Measurements from ENCODE around the gene MGLL. TPM values are rescaled to one million over a fixed set of nuclear protein-coding genes. Genes with fewer than 3 reads are reported as not detected.
A peak's percentile ranks its signal among the peaks of the same experiment; 100 is the strongest.

Gene MGLL
- total RNA-seq, 4 donors from 2014 or later = 37.9 to 54.3 (median 45.2) TPM

DNA sequence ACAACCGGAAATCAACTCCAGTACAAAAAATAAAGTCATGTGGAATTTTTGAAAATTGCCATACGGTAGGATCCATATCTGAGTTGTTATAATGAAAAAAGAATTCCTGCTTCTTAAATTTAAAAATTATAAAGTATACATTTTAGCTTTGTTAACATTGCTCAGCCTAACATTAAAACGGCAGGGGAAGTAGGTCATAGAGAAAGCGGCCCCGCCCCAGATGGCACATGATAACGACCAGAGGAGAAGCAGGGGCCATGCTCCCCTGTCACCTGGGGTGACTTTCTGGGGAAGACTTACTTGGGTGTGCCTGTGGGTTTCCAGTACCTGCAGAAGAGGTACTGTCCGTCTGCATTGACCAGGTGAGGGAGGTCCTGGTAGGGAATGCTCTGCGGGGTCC, 921 bp downstream of the MGLL start:
- H3K4me1 ChIP-seq = peaks cover 67% of the 10 kb centered on the region

DNA sequence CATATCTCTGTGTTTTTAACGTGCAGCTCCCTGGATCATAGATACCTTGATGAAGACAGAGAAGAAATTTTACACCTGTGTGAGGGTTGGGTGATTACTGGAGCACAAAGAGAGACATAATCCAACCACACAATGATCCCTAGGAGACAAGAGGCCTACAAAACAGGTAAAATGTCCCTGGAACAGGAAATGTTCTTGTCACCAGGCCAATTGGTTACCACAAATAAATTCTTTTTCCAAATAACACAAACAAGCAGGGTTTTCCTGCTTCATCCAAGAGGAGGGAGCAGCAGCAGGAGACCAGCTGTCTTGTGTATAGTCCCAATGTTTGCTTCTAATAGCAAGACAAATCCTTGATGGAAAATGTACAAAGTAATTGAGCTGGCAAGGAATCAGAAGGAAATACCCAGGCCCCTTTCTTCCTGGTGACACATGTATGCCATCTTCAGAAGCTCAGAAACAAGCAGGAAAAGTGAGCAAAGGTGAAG, 1.4 kb downstream of the MGLL start:
- Histone ChIP-seq H3K27me3 (no peaks in the 10 kb centered on the region), H3K27ac (peak overlapping the region; percentile 83), H3K9me3 (no peaks in the 10 kb centered on the region), H3K36me3 (peaks cover under 1% of the 10 kb centered on the region), H3K4me3 (peak overlapping the region; percentile 74), H3K4me1 (peaks cover 72% of the 10 kb centered on the region)
- no peak for DNase-seq (ENCODE audit: low spot score in 2 of 2)
- TF ChIP-seq EP300 (IDR thresholded peaks at IDR 0.05) = no peak
- TF ChIP-seq, protein P1, sequence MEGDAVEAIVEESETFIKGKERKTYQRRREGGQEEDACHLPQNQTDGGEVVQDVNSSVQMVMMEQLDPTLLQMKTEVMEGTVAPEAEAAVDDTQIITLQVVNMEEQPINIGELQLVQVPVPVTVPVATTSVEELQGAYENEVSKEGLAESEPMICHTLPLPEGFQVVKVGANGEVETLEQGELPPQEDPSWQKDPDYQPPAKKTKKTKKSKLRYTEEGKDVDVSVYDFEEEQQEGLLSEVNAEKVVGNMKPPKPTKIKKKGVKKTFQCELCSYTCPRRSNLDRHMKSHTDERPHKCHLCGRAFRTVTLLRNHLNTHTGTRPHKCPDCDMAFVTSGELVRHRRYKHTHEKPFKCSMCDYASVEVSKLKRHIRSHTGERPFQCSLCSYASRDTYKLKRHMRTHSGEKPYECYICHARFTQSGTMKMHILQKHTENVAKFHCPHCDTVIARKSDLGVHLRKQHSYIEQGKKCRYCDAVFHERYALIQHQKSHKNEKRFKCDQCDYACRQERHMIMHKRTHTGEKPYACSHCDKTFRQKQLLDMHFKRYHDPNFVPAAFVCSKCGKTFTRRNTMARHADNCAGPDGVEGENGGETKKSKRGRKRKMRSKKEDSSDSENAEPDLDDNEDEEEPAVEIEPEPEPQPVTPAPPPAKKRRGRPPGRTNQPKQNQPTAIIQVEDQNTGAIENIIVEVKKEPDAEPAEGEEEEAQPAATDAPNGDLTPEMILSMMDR (IDR thresholded peaks at IDR 0.05) = no peak
- WGBS = 14% methylated on average over 1 of the region's 1 CpG

More for the DNA sequence above, 921 bp downstream of the MGLL start:
- Histone ChIP-seq H3K9me3 (no peaks in the 10 kb centered on the region), H3K27ac (peak overlapping the region; percentile 83), H3K27me3 (no peaks in the 10 kb centered on the region), H3K4me3 (peak overlapping the region; percentile 74), H3K36me3 (no peaks in the 10 kb centered on the region)
- no peak for DNase-seq (ENCODE audit: low spot score in 2 of 2)
- TF ChIP-seq, protein P1 (IDR thresholded peaks at IDR 0.05) = no peak
- TF ChIP-seq POLR2A (IDR thresholded peaks at IDR 0.05) (no peak), EP300 (IDR thresholded peaks at IDR 0.05) (no peak), POLR2AphosphoS5 (IDR thresholded peaks at IDR 0.05) (no peak)
- WGBS = 34% methylated on average over 8 of the region's 8 CpGs

DNA sequence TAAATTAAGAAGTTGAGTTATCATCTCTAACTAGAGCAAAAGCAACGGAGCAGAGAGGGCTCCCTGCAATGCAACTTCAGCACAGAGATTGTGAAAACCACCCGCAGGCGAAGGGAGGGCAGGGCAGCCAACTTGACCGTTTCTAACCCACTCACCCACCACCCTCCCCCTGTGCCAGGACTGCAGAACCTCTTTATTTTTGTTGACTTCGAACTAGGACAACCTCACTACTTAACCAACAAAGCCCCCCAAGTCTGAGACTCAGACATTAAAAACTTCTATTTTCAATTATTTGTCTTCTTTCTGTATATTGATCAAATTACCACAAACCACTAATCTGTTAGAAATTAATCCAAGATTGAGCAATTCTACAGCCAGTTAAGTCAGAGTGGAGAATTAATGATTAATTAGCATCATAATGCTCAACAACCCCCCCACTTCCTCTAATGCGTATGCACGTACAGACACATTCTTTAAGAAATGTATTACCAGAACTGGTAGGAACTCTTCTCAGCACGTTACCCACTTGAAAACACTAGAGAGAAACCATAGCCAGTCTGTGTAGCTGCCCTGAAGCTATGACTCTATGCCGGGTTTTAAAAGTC, 2.0 kb downstream of the MGLL start:
- WGBS = 28% methylated on average over 9 of the region's 9 CpGs
- peak overlapping the region; percentile 83 for H3K27ac ChIP-seq
- DNase-seq (ENCODE audit: low spot score in 2 of 2) = no peak
- H3K4me1 ChIP-seq = peaks cover 77% of the 10 kb centered on the region
- no peak for TF ChIP-seq POLR2AphosphoS5 (IDR thresholded peaks at IDR 0.05)
- TF ChIP-seq, protein P1 (IDR thresholded peaks at IDR 0.05) = no peak
- no peak for TF ChIP-seq EP300 (IDR thresholded peaks at IDR 0.05)
- no peak for TF ChIP-seq POLR2A (IDR thresholded peaks at IDR 0.05)
- H3K27me3 ChIP-seq = no peaks in the 10 kb centered on the region
- peak overlapping the region; percentile 74 for H3K4me3 ChIP-seq
- H3K9me3 ChIP-seq = no peaks in the 10 kb centered on the region
- peaks cover 6% of the 10 kb centered on the region for H3K36me3 ChIP-seq

DNA sequence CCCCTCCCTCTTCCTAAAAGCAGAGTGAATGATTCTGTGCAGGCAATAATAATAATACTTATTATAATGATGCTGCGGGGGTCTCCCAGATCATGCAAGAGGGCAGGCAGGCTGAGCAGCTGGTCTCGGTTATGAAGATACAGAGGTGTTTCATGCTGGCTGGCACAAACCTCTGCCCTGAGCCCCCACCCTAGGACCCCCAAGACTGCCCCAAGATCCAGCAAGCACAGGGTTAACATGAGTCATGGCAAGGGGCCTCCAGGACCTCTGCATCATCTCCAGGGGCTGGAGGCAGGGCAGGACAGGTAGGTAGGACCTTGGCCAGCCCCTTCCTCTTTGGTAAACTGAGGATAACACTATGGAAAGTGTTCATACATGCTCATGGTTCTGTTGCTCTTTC, 2.7 kb downstream of the MGLL start:
- no peak for TF ChIP-seq EP300 (IDR thresholded peaks at IDR 0.05)
- no peak for TF ChIP-seq POLR2A (IDR thresholded peaks at IDR 0.05)
- DNase-seq (ENCODE audit: low spot score in 2 of 2) = no peak
- Histone ChIP-seq H3K36me3 (peaks cover 6% of the 10 kb centered on the region), H3K4me1 (peaks cover 83% of the 10 kb centered on the region), H3K4me3 (no peak overlapping the region), H3K27me3 (no peaks in the 10 kb centered on the region), H3K27ac (peak overlapping the region; percentile 83), H3K9me3 (no peaks in the 10 kb centered on the region)
- 90% methylated on average over 2 of the region's 2 CpGs for WGBS

DNA sequence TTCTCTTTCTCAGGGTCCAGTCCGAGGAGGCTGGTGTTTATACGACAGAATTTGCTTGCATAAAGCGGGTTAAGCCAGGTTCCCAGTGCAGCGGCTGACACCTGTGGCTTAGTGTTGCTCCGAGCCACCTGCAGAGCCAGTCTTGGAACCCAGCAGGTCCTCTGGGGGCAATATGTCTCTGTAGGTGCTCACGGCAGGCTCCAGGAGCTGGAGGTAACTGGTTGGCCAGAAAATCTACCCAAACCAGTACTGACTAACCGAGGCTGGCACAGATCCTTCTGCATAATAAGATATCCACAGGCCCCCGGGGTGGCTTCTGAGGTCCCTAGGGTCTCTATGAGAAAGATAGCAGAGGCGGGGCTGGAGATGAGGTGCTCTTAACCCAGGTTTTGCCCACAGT, 3.2 kb downstream of the MGLL start:
- 49% methylated on average over 7 of the region's 9 CpGs for WGBS
- H3K4me1 ChIP-seq = peaks cover 87% of the 10 kb centered on the region
- no peak for DNase-seq (ENCODE audit: low spot score in 2 of 2)

DNA sequence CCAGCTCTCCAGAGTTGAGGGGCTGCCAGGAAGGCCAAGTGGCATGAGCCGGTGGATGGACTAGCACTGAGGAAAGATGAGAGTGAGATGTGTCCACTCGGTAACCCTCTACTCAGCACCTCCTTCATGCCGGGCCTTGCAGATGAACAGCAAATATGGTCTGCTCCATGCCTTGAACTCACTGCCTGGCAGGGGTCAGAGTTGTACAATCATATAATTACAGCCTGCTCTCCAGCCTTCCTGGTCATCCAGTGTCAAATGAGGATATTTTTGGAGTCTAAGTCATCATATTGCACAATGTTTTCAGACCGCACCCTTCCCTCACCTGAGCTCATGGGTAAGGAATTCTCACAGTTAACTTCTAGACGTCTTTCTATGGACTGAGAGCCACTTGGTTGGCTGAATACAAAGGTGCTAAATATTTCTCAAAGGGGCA, 4.9 kb downstream of the MGLL start:
- H3K36me3 ChIP-seq = peaks cover 9% of the 10 kb centered on the region
- TF ChIP-seq POLR2AphosphoS5 (IDR thresholded peaks at IDR 0.05) = peak in 2 of 3 donors; percentile 26 to 71
- TF ChIP-seq, protein P1 (IDR thresholded peaks at IDR 0.05) = no peak
- TF ChIP-seq EP300 (IDR thresholded peaks at IDR 0.05) = no peak
- peak overlapping the region; percentile 42 for H3K27ac ChIP-seq
- WGBS = 46% methylated on average over 5 of the region's 5 CpGs
- H3K27me3 ChIP-seq = no peaks in the 10 kb centered on the region
- no peak overlapping the region for H3K4me3 ChIP-seq
- DNase-seq (ENCODE audit: low spot score in 2 of 2) = no peak
- H3K9me3 ChIP-seq = no peaks in the 10 kb centered on the region
- peaks cover 85% of the 10 kb centered on the region for H3K4me1 ChIP-seq

More for the DNA sequence above, 3.2 kb downstream of the MGLL start:
- Histone ChIP-seq H3K4me3 (no peak overlapping the region), H3K36me3 (peaks cover 6% of the 10 kb centered on the region), H3K27ac (no peak overlapping the region), H3K9me3 (no peaks in the 10 kb centered on the region), H3K27me3 (no peaks in the 10 kb centered on the region)
- no peak for TF ChIP-seq POLR2AphosphoS5 (IDR thresholded peaks at IDR 0.05)

Data from suprapubic skin (tissue), 4 donors.